Esophagus squamous epithelium (tissue), 5 donors: ENCODE measurements around the gene MFAP2. TPM values are rescaled to one million over a fixed set of nuclear protein-coding genes. Genes with fewer than 3 reads are reported as not detected.
"Not testable (repeated sequence)": the region's sequence is repeated elsewhere in the genome, so short reads cannot be mapped to it uniquely, and the experiment has no call there.

Experiments
- DNase-seq: peaks from one replicate; lab custom pipeline; 2025; lab: John Stamatoyannopoulos, UW
- H3K27ac ChIP-seq, 4 donors: fragments of 200-600 bp; sonication (generic); one replicate each; pipeline ENCODE4 v1.5.1; 2016 to 2019; ENCODE audit warnings: mild to moderate bottlenecking in 1 of 4
- H3K27me3 ChIP-seq, 4 donors: fragments of 200-600 bp; sonication (generic); 1 replicate in 3 of 4; 2 replicates in 1 of 4; pipeline versions ENCODE4 v1.5.1 to v1.6.0; 2017 to 2021; ENCODE audit warnings: antibody characterized with exemption in 1 of 4
- H3K36me3 ChIP-seq, 3 donors: fragments of 200-600 bp; sonication (generic); one replicate each; pipeline ENCODE4 v1.5.1; 2016 to 2019
- H3K4me1 ChIP-seq, 3 donors: fragments of 200-600 bp; sonication (generic); one replicate each; pipeline ENCODE4 v1.5.1; 2017 to 2019
- H3K4me3 ChIP-seq, 4 donors: fragments of 200-600 bp; sonication (generic); 1 replicate in 3 of 4; 2 replicates in 1 of 4; pipeline ENCODE4 v1.5.1; 2016 to 2019; ENCODE audit warnings: mild to moderate bottlenecking in 2 of 4, moderate library complexity in 1 of 4
- H3K9me3 ChIP-seq, 3 donors: fragments of 200-600 bp; sonication (generic); one replicate each; pipeline ENCODE4 v1.5.1; 2016 to 2019
- CTCF ChIP-seq, 6 experiments: fragments of 450-650 bp in 4 of 6; fragments of 200-600 bp in 2 of 6; sonication (generic) in 2 of 6; IDR thresholded peaks; one replicate each; pipeline ENCODE4 v1.5.1; 2016 to 2019; ENCODE audit warnings: antibody characterized with exemption in 6 of 6, mild to moderate bottlenecking in 4 of 6, moderate library complexity in 4 of 6
- POLR2A ChIP-seq, 4 donors: fragments of 450-650 bp; IDR thresholded peaks; one replicate each; pipeline ENCODE4 v1.6.1; 2017; ENCODE audit warnings: antibody characterized with exemption in 4 of 4, mild to moderate bottlenecking in 4 of 4, moderate library complexity in 3 of 4
- WGBS, 2 donors: methylation state at CpG; one replicate each; pipeline ENCODE4 v1.1.5; 2018; 5-methylcytosine and 5-hydroxymethylcytosine counted together
- intact Hi-C: fragments of 100-400 bp; cut with DNase I; formaldehyde crosslinking; loops from one replicate; pipeline ENCODE4 v1.15.0; 2022
- total RNA-seq, 4 donors: library from RNA; depleted of rRNA; stranded (reverse); fragments of >200 nt; gene quantifications; one replicate each; pipeline ENCODE4 v1.1.0, GENCODE V29; 2016
- donor health status: DM: yes; HTN: yes; CAD: no.

MFAP2 gene
- total RNA-seq, 4 donors from 2014 or later = 0.70 to 10.5 (median 4.2) TPM; not detected in 1

- no peak for DNase-seq
- Histone ChIP-seq H3K36me3 (peaks cover 0 to 56% (median 5%) of the 10 kb centered on the region in 3 donors), H3K27ac (no peak overlapping the region), H3K4me3 (no peak overlapping the region), H3K4me1 (peaks cover 0 to 21% (median 2%) of the 10 kb centered on the region in 3 donors), H3K9me3 (no peaks in the 10 kb centered on the region), H3K27me3 (no peaks in the 10 kb centered on the region)
- intact Hi-C loops = no loop called here
- TF ChIP-seq POLR2A (IDR thresholded peaks at IDR 0.05) = no peak
- no peak for TF ChIP-seq CTCF (IDR thresholded peaks at IDR 0.05)
- WGBS, 2 donors = 88 to 94% methylated on average over 7 to 8 of the region's 8 CpGs
These were observed 23.6 kb downstream of the MFAP2 start for GRCh38 chr1:16956775-16957174.

- Histone ChIP-seq H3K4me1 (peaks cover 0 to 14% (median 3%) of the 10 kb centered on the region in 3 donors), H3K36me3 (peaks cover 0 to 56% (median 5%) of the 10 kb centered on the region in 3 donors), H3K4me3 (no peak overlapping the region), H3K27me3 (no peaks in the 10 kb centered on the region), H3K9me3 (no peaks in the 10 kb centered on the region), H3K27ac (no peak overlapping the region)
- WGBS, 2 donors = 90% methylated on average over 2 to 12 of the region's 25 CpGs
- TF ChIP-seq CTCF (IDR thresholded peaks at IDR 0.05) (no peak), POLR2A (IDR thresholded peaks at IDR 0.05) (no peak)
- intact Hi-C loops = no loop called here
- no peak for DNase-seq
These were observed 25.2 kb downstream of the MFAP2 start for GRCh38 chr1:16955186-16955585.

- H3K4me1 ChIP-seq = peaks cover 0 to 17% (median 3%) of the 10 kb centered on the region in 3 donors
- no peak for TF ChIP-seq POLR2A (IDR thresholded peaks at IDR 0.05)
- no peak for TF ChIP-seq CTCF (IDR thresholded peaks at IDR 0.05)
- no peak overlapping the region for H3K4me3 ChIP-seq
- no peak for DNase-seq
- H3K27me3 ChIP-seq = no peaks in the 10 kb centered on the region
- 75 to 96% methylated on average over 2 to 12 of the region's 18 CpGs for WGBS, 2 donors
- intact Hi-C loops = no loop called here
- no peak overlapping the region for H3K27ac ChIP-seq
- peaks cover 0 to 56% (median 5%) of the 10 kb centered on the region in 3 donors for H3K36me3 ChIP-seq
- H3K9me3 ChIP-seq = no peaks in the 10 kb centered on the region
These were observed 25.8 kb downstream of the MFAP2 start for GRCh38 chr1:16954579-16954978.

GRCh38 chr1:16952376-16952775 lies 28.0 kb downstream of the MFAP2 start:
- H3K9me3 ChIP-seq, intact Hi-C loops, H3K4me3 ChIP-seq, H3K27me3 ChIP-seq, DNase-seq, H3K27ac ChIP-seq: not testable (repeated sequence)
- Histone ChIP-seq H3K36me3 (peaks cover 0 to 43% (median 5%) of the 10 kb centered on the region in 3 donors), H3K4me1 (peaks cover 9 to 37% (median 11%) of the 10 kb centered on the region in 3 donors)
- 85 to 91% methylated on average over 4 of the region's 4 CpGs for WGBS, 2 donors

- WGBS, 2 donors = 46 to 53% methylated on average over 3 to 6 of the region's 7 CpGs
- DNase-seq, intact Hi-C loops, H3K27me3 ChIP-seq, H3K9me3 ChIP-seq, H3K4me3 ChIP-seq: not testable (repeated sequence)
- peaks cover 9 to 37% (median 11%) of the 10 kb centered on the region in 3 donors for H3K4me1 ChIP-seq
- peaks cover 0 to 43% (median 8%) of the 10 kb centered on the region in 3 donors for H3K36me3 ChIP-seq
- H3K27ac ChIP-seq = peak overlapping the region; percentile 63 to 81 (median 70)
These were observed 31.4 kb downstream of the MFAP2 start for GRCh38 chr1:16949026-16949425.

GRCh38 chr1:16948282-16948891 lies 32.0 kb downstream of the MFAP2 start:
- H3K9me3 ChIP-seq, DNase-seq, H3K4me3 ChIP-seq, H3K27me3 ChIP-seq, intact Hi-C loops: not testable (repeated sequence)
- peak overlapping the region; percentile 63 to 81 (median 70) for H3K27ac ChIP-seq
- H3K4me1 ChIP-seq = peaks cover 9 to 37% (median 11%) of the 10 kb centered on the region in 3 donors
- 70 to 78% methylated on average over 3 to 10 of the region's 26 CpGs for WGBS, 2 donors
- H3K36me3 ChIP-seq = peaks cover 0 to 49% (median 8%) of the 10 kb centered on the region in 3 donors
